ENCODE measurements around the gene VPS26C. TPM values are rescaled to one million over a fixed set of nuclear protein-coding genes. Genes with fewer than 3 reads are reported as not detected.
A peak's percentile ranks its signal among the peaks of the same experiment; 100 is the strongest.
"Not testable (repeated sequence)": the region's sequence is repeated elsewhere in the genome, so short reads cannot be mapped to it uniquely, and the experiment has no call there.

VPS26C gene
- total RNA-seq, 1 experiment from 2014 or later: 62.8 TPM

GRCh38 chr21:37267269-37268185 lies at the start of gene VPS26C (continued):
- TF ChIP-seq E2F4 (CRISPR knock-in tag; IDR thresholded peaks at IDR 0.05; ENCODE audit: borderline replicate concordance, low read depth) (no peak; the same call in 1 of the 2 replicates), MYBL2 (CRISPR knock-in tag; IDR thresholded peaks at IDR 0.05) (peak; percentile 37; the same call in 1 of the 2 replicates), ZNF396 (CRISPR knock-in tag; IDR thresholded peaks at IDR 0.05; ENCODE audit: borderline replicate concordance) (no peak), USF1 (CRISPR knock-in tag; IDR thresholded peaks at IDR 0.05) (peak; percentile 97), GABPB1 (CRISPR knock-in tag; IDR thresholded peaks at IDR 0.05) (peak; percentile 74)

- DNase-seq (ENCODE audit: low spot score); H3K27ac Mint-ChIP-seq; H3K36me3 Mint-ChIP-seq; POLR2A ChIA-PET; H3K4me1 Mint-ChIP-seq; CTCF ChIA-PET; ATAC-seq; H3K27me3 Mint-ChIP-seq (ENCODE audit: low read depth); H3K4me3 Mint-ChIP-seq: not testable (repeated sequence)
- H3K9me3 Mint-ChIP-seq: peaks cover 28% of the 10 kb centered on the region
Measured at GRCh38 chr21:37316072-37316471, 48.9 kb upstream of the VPS26C start.

GRCh38 chr21:37300114-37300751 lies 33.1 kb upstream of the VPS26C start:
- CTCF ChIA-PET: interaction anchor here (0.6 kb wide), 1 partner anchor 61 kb away, joined by 3 read pairs; no protein-coding TSS in a partner anchor
- POLR2A ChIA-PET: no interaction called here
- Mint-ChIP-seq H3K27me3 (ENCODE audit: low read depth) (no peaks in the 10 kb centered on the region), H3K9me3 (no peaks in the 10 kb centered on the region), H3K4me3 (no peak overlapping the region), H3K36me3 (no peaks in the 10 kb centered on the region), H3K27ac (no peak overlapping the region), H3K4me1 (no peaks in the 10 kb centered on the region)
- ATAC-seq (no peak), DNase-seq (ENCODE audit: low spot score) (no peak)
- TF ChIP-seq NFATC4 (CRISPR knock-in tag; IDR thresholded peaks at IDR 0.05) (no peak), ZNF121 (CRISPR knock-in tag; IDR thresholded peaks at IDR 0.05) (no peak), GABPB1 (CRISPR knock-in tag; IDR thresholded peaks at IDR 0.05) (no peak), PRDM15 (CRISPR knock-in tag; IDR thresholded peaks at IDR 0.05) (no peak)

- no peaks in the 10 kb centered on the region for H3K27me3 Mint-ChIP-seq (ENCODE audit: low read depth)
- H3K4me1 Mint-ChIP-seq: no peaks in the 10 kb centered on the region
- no peaks in the 10 kb centered on the region for H3K9me3 Mint-ChIP-seq
- ATAC-seq (no peak), DNase-seq (ENCODE audit: low spot score) (no peak)
- no peaks in the 10 kb centered on the region for H3K36me3 Mint-ChIP-seq
- H3K27ac Mint-ChIP-seq: no peak overlapping the region
- H3K4me3 Mint-ChIP-seq: no peak overlapping the region
- ChIA-PET POLR2A (no interaction called here), CTCF (no interaction called here)
- TF ChIP-seq ETV6 (CRISPR knock-in tag; IDR thresholded peaks at IDR 0.05) (no peak), SMAD3 (CRISPR knock-in tag; IDR thresholded peaks at IDR 0.05; ENCODE audit: borderline replicate concordance) (no peak), FOXJ3 (CRISPR knock-in tag; IDR thresholded peaks at IDR 0.05; ENCODE audit: borderline replicate concordance) (no peak), STAT6 (CRISPR knock-in tag; conservative IDR thresholded peaks at IDR 0.05; ENCODE audit: low read depth) (no peak), ZNF512 (CRISPR knock-in tag; IDR thresholded peaks at IDR 0.05; ENCODE audit: borderline replicate concordance) (no peak), TP53 (CRISPR knock-in tag; IDR thresholded peaks at IDR 0.05) (no peak), CTCF (IDR thresholded peaks at IDR 0.05) (no peak), HMGA2 (CRISPR knock-in tag; IDR thresholded peaks at IDR 0.05) (no peak), ZNF396 (CRISPR knock-in tag; IDR thresholded peaks at IDR 0.05; ENCODE audit: borderline replicate concordance) (no peak)
Measured at GRCh38 chr21:37297364-37297763, 30.2 kb upstream of the VPS26C start.
